ENCODE measurements around the gene LRRN3. TPM values are rescaled to one million over a fixed set of nuclear protein-coding genes. Genes with fewer than 3 reads are reported as not detected.

LRRN3 gene
- total and polyA plus RNA-seq, 3 donors from 2014 or later, result 9.3 to 59.6 (median 49.1) TPM

DNA sequence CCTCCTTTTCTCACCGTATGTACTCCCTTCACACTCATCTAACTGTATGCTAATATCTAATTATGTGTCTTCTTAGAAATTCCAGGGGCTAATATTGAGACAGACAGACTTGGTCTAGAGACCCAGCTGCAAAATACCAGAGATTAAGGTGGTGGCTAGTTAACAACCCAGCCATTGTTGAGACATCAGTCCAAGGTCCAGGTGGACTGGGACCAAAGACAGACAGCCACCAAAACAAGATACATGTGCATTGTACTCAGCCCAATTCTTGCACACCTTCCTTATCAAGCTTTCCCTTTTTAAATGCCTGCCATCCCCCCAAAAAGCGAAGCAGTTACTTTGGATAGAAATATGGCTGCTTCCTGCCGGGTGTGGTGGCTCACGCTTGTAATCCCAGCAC lies 43.3 kb upstream of the LRRN3 start:
- TF ChIP-seq, protein P1, sequence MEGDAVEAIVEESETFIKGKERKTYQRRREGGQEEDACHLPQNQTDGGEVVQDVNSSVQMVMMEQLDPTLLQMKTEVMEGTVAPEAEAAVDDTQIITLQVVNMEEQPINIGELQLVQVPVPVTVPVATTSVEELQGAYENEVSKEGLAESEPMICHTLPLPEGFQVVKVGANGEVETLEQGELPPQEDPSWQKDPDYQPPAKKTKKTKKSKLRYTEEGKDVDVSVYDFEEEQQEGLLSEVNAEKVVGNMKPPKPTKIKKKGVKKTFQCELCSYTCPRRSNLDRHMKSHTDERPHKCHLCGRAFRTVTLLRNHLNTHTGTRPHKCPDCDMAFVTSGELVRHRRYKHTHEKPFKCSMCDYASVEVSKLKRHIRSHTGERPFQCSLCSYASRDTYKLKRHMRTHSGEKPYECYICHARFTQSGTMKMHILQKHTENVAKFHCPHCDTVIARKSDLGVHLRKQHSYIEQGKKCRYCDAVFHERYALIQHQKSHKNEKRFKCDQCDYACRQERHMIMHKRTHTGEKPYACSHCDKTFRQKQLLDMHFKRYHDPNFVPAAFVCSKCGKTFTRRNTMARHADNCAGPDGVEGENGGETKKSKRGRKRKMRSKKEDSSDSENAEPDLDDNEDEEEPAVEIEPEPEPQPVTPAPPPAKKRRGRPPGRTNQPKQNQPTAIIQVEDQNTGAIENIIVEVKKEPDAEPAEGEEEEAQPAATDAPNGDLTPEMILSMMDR (IDR thresholded peaks at IDR 0.05), result no peak
- no peak for TF ChIP-seq POLR2A (IDR thresholded peaks at IDR 0.05)

DNA sequence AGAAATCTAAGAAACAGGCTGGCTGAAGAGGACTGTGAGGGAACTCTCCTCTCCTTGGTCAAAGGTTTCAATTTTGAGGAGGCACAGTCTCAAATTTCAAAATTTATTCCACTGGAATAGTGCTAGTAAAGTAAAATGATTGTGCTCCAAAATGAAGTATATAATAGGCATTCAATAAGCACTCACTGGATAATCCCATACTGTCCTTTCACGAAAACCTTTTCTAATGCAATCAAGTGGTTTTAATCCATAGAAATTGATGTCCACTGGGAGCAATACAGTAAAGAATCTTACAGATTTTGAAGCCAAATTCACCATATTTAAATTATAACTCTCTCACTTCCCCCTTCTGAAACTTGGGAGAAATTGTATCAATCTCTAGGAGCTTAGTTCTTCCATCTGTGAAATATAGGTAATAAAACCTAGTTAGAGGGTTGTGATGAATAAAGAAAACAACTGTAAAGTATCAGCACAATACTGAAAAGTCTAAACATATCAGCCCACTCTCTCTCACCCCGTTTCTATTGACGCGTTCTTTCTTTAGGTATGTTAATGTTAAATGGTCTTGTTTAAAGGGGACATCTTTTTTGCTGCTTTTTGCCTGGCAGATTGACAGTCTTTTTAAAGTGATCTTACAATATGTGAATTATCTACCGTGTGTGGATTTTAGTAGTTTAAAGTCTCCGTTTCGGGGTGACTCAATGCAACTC lies 40.8 kb upstream of the LRRN3 start:
- H3K4me3 ChIP-seq, result no peak overlapping the region
- no peaks in the 10 kb centered on the region for H3K27me3 ChIP-seq
- no peaks in the 10 kb centered on the region for H3K9me3 ChIP-seq
- no peaks in the 10 kb centered on the region for H3K36me3 ChIP-seq (ENCODE audit: low read depth, missing control alignments)
- TF ChIP-seq POLR2A (IDR thresholded peaks at IDR 0.05), result no peak
- TF ChIP-seq, protein P1 (IDR thresholded peaks at IDR 0.05), result no peak
- 73 to 80% methylated on average over 7 of the region's 7 CpGs for WGBS, 2 donors
- no peak for DNase-seq
- no peaks in the 10 kb centered on the region for H3K4me1 ChIP-seq
- H3K27ac ChIP-seq, result no peak overlapping the region
- intact Hi-C loops (cut with DNase I; ENCODE audit: low total_unique reads), result no loop called here

More for the DNA sequence above, 43.3 kb upstream of the LRRN3 start:
- intact Hi-C loops (cut with DNase I; ENCODE audit: low total_unique reads), result no loop called here
- DNase-seq, result no peak
- Histone ChIP-seq H3K4me1 (no peaks in the 10 kb centered on the region), H3K4me3 (no peak overlapping the region), H3K27me3 (no peaks in the 10 kb centered on the region), H3K27ac (no peak overlapping the region), H3K36me3 (ENCODE audit: low read depth, missing control alignments) (no peaks in the 10 kb centered on the region), H3K9me3 (no peaks in the 10 kb centered on the region)
- WGBS, 2 donors, result 80 to 94% methylated on average over 4 of the region's 4 CpGs

DNA sequence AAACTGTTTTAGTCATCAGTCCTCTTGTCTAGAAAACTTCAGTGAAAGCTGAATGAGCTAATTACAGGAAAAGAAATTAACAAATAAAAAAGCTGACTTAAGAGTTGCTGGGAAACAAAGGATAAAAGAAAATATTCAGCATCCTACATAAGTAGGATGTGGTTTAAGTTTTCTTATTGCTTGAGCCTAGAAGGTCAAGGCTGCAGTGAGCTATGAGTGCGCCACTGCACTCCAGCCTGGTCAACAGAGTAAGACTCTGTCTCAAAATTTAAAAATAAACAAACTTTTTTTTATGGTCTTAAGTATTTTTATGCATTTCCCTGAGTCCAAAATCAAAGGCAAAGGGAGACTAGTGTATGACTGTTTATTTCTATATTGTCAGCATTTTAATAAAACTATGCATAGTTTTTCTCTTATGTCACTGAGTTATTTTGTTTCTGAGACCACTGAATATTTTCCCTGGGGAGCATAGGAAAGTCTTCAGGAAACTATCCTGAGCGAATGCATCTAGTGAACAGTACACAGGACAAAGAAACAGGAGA lies 40.0 kb upstream of the LRRN3 start:
- TF ChIP-seq POLR2A (IDR thresholded peaks at IDR 0.05), result no peak
- TF ChIP-seq, protein P1 (IDR thresholded peaks at IDR 0.05), result no peak
- intact Hi-C loops (cut with DNase I; ENCODE audit: low total_unique reads), result no loop called here
- WGBS, 2 donors, result 54 to 69% methylated on average over 2 of the region's 2 CpGs
- no peaks in the 10 kb centered on the region for H3K9me3 ChIP-seq
- DNase-seq, result no peak
- no peaks in the 10 kb centered on the region for H3K36me3 ChIP-seq (ENCODE audit: low read depth, missing control alignments)
- H3K4me3 ChIP-seq, result no peak overlapping the region
- H3K27ac ChIP-seq, result no peak overlapping the region
- no peaks in the 10 kb centered on the region for H3K27me3 ChIP-seq
- no peaks in the 10 kb centered on the region for H3K4me1 ChIP-seq

DNA sequence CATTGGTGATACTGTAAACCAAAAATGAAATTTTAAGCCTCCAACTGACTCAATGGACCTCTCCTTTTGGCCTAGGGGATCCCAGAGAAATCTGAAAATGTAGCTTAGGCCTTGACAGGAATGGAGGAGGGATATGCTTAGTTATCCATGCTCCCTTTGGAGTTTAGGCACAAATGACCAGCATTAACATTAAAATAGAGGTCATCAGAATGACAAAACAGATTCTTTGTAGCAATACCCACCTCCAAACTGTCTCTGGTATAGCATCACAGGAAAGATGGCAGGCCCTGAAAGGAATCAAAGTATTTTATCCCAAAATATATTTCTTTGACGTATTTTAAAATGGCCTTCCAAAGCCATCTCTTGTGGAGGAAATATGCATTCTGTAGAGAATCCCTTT lies 39.1 kb upstream of the LRRN3 start:
- Histone ChIP-seq H3K36me3 (ENCODE audit: low read depth, missing control alignments) (no peaks in the 10 kb centered on the region), H3K4me1 (no peaks in the 10 kb centered on the region), H3K27me3 (no peaks in the 10 kb centered on the region), H3K9me3 (no peaks in the 10 kb centered on the region), H3K4me3 (no peak overlapping the region), H3K27ac (no peak overlapping the region)
- DNase-seq, result no peak
- intact Hi-C loops (cut with DNase I; ENCODE audit: low total_unique reads), result no loop called here
- WGBS, 2 donors, result 100% methylated on average over 1 of the region's 1 CpG
- TF ChIP-seq, protein P1 (IDR thresholded peaks at IDR 0.05), result no peak
- TF ChIP-seq POLR2A (IDR thresholded peaks at IDR 0.05), result no peak

DNA sequence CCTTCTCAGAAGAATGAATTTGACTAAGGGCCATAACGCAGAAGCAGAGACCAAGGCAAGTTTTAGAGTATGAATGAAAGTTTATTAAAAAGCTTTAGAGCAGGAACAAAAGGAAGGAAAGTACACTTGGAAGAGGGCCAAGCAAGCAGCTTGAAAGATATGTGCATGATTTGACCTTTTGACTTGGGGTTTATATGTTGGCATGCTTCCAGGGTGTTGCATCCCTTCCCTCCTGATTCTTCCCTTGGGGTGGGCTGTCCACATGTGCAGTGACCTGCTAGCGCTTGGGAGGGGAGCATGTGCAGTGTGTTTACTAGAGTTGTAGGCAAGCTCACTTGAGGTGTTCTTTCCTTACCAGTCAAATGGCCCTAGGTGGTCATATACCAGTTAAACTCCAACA lies 37.9 kb upstream of the LRRN3 start:
- intact Hi-C loops (cut with DNase I; ENCODE audit: low total_unique reads), result no loop called here
- no peaks in the 10 kb centered on the region for H3K27me3 ChIP-seq
- no peak overlapping the region for H3K4me3 ChIP-seq
- no peak for TF ChIP-seq POLR2A (IDR thresholded peaks at IDR 0.05)
- TF ChIP-seq, protein P1 (IDR thresholded peaks at IDR 0.05), result no peak
- H3K27ac ChIP-seq, result no peak overlapping the region
- no peaks in the 10 kb centered on the region for H3K9me3 ChIP-seq
- H3K36me3 ChIP-seq (ENCODE audit: low read depth, missing control alignments), result no peaks in the 10 kb centered on the region
- no peaks in the 10 kb centered on the region for H3K4me1 ChIP-seq
- 89 to 93% methylated on average over 2 of the region's 2 CpGs for WGBS, 2 donors
- no peak for DNase-seq

Measured in testis (tissue), 3 donors.